ENCODE measurements around the gene LEFTY2.
A peak's percentile ranks its signal among the peaks of the same experiment; 100 is the strongest.
"Not testable (repeated sequence)": the region's sequence is repeated elsewhere in the genome, so short reads cannot be mapped to it uniquely, and the experiment has no call there.

Gene LEFTY2, protein sequence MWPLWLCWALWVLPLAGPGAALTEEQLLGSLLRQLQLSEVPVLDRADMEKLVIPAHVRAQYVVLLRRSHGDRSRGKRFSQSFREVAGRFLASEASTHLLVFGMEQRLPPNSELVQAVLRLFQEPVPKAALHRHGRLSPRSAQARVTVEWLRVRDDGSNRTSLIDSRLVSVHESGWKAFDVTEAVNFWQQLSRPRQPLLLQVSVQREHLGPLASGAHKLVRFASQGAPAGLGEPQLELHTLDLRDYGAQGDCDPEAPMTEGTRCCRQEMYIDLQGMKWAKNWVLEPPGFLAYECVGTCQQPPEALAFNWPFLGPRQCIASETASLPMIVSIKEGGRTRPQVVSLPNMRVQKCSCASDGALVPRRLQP

DNA sequence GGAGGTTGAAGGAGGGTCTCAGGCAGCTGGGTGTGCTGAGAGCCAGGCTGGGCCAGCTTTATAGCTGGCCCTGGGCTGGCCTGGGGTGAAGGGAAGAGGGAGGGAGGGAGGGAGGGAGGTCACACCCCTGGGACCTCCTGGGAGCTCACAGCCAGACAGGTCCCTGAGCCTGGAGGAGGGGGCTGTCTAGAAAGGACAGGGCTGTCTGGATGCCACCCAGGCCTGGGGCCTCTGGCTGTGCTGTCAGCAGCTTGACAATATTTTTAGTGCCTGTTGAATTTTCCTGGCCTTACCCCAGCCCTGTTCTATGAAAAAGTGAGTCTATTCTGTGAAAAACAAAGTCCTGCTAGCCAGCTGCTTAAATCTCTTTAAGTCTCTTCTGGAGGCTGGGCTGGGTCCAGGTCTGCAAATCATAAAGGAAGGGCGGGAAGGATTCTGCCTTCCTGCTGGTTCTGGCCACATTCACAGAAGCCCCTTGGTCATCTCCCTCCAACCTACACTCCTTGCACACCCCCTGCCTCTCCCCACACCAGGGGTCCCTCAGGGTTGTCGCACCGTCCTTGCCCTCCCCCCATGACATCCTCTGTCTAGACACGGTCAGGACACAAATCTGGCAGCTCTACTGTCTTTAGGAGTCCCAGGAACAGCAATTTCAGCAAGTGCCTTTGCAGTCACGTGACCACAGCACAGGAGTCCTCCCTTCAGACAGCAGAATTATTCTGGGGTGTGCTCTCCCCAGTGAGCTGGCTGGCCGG, at the start of gene LEFTY2:
Gene LEFTY2, minus strand, starts transcription at position 34 of the 755 bp plus-strand sequence. CDS start 80 bp downstream, outside the sequence.
- DNase-seq = no peak

DNA sequence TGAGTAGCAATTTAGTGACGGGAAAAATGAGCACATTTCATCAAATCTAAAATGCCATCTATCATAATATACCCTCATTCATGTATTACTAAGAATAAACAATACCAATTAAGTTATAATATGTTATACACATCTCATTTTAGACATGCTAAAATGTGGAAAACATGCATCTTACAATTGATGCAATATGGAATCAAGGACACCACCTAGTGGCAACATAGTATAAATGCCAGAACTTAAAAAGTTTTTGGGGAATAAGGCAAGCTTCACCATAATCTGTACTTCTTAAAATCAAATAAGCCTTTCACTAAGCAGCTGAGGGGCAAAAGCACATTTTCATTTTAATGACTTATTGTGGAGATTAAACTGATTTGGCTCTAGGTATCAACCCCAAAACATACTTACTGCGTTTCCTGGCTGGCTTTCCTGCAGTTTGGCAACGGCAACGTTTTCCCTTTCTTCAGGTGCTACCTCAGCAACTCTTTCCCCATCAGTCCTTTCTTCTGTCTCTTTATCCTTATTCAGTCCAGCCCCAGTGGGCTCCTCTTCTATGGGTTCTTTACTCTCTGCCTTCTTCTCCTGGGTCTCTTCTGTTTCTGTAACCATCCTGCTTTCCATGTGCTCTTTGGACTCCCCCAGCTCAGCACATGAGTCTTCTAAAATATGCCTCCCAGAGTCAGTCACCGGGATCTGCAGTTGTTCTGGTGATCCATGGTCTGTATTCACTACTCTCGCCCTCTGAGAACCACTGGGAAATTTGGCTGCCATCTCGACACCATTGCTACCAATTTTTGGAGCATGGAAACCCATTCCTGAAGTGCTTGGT, 46.7 kb upstream of the LEFTY2 start:
- peak; percentile 59 for DNase-seq

DNA sequence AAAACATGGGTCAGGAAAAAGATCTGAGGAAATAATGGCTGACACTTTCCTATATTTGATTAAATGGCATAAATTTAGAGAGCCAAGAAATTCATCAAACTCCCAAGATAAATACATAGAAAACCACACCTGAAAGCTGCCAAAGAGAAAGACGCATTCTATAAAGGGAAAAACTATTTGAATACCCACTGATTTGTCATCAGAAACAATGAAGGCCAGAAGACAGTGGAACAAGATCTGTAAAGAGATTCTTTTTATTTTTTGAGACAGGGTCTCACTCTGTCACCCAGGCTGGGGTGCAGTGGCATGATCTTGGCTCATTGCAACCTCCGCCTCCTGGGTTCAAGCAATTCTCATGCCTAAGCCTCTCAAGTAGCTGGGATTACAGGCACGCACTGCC, 40.7 kb upstream of the LEFTY2 start:
- DNase-seq = no peak

DNA sequence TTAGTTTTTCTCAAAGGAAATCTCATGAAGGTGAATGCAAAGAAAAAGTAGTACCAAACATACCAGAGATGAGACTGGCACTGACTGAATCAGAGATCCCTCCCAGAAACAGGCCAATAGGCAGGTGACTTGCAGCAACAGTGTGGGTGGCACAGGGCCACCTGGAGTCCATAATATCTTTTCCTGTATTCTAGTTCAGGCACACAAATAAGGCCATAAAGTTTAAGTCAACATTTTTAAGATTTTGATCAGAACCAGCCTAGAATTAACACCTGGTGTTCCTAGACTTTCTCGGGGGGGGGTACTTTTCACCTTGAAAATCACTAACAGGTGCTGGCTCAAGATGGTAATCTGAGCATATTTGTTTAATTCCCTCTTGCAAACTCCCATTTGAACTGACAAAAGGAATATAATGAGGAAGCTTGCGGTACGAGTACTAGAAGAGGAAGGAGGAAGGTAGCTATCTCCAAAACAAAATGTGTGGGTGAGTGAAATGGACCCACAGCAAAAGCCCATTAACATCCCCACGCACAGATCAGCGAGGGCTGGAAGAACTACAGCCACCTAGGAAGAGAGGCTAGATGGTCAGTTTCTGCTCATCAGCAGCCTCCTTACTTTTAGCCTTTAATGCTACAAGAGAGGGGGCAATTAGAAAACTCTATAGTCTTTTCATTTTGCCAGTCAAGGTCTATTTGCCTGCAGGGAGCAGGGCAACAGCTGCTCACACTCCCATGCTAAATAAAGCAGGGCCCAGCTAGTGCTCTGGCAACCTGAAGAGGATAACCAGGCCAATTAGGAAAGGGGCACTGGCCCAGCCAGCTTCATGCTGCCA, 39.2 kb upstream of the LEFTY2 start:
- no peak for DNase-seq

DNA sequence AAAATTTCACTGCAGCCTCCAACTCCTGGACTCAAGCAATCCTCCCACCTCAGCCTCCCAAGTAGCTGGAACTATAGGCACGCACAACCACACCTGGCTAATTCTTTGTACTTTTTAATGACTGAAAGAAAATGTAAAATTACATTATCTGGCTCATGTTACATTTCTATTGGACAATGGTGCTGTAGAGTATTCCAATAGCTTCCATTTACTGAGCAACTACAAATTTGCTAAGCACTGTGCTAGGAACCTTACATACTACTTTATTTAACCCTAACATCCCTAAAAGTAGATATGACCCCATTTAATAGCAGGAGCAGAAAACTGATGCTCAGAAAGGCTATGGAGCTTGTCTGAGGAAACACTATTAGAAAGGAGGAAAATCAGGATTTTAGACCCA, 38.4 kb upstream of the LEFTY2 start:
- DNase-seq = no peak

DNA sequence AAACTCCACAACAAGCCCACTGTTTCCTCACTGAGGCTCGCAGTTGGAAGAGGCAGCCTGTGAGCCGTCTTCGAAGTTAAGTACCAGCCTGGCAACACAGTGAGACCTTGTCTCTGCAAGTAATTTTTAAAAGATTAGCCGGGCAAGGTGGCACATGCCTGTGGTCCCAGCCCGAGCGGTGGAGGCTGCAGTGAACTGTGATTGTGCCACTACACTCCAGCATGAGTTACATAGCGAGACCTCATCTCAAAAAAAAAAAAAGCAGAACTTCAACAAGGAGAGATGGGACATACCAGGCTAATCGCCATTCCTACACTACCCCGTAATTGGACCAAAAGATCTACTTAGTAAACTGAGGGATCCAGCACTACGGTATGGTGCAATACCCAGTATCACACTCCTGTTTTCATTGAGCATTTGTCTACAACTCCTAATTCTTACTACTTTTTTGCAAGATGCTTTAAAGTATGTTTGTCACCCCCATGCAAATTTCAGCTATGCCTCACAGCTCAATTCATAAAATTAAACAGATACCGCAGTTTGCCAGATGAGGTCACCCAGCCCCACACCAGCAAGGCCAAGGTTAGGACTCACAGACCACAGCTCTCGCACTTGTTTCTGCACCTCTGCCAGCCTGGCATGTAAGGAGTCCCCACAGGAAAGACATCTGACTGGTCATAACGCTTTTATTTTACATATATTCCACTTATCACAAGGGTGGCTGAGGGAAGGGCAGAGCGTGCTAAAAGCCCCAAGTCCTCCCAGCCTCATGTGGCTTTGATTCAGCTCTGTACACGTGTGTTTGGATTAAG, 37.1 kb upstream of the LEFTY2 start:
- DNase-seq = peak; percentile 22

DNA sequence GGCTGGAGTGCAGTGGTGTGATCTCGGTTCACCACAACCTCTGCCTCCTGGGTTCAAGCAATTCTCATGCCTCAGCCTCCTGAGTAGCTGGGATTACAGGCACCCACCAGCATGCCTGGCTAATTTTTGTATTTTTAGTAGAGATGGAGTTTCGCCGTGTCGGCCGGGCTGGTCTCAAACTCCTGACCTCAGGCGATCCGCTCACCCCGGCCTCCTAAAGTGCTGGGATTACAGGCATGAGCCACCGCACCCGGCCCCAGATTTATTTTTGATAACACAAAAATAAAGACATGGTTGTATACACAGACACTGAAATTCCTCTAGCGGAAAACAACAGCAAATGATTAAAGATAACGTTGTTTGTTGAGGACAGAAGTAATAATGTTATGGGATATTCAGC, 34.1 kb upstream of the LEFTY2 start:
- not testable (repeated sequence) for DNase-seq

DNA sequence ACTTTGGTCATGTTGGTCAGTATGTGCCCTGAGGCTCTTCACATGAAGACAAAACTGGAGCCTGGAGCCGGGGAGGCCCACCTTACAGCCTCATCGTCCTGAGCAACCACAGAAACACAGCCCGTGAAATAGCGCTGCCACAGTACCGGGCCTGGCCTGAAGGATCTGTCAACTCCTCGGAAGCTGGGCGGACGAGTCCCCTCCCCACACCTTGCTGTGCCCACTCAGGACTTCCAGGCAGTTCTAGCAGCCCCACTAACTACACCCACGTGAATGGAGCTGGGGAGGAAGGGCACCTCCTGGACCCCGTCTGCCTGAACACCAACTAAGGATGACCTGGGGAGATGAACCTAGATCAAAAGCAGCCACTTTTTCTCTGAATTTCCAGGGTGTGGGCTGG, 33.4 kb upstream of the LEFTY2 start:
- no peak for DNase-seq

DNA sequence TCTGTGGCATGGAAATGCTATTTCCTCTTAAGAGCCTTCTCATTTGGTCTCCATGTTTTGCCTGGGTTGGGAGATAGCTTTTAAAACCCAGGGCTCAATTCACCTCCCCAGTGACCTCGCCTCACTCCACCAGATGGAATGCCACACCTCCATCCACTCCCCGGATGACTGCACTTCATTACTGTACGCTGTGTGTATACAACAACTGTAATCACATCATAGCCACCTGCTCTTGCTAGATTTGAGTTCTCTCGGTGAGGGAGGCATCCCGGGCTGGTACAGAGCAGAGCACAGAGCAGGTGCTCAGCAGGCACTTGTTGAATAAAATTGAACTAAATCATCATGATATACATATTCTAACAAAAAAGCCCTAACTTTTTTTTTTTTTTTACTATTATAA, 32.1 kb upstream of the LEFTY2 start:
- no peak for DNase-seq

DNA sequence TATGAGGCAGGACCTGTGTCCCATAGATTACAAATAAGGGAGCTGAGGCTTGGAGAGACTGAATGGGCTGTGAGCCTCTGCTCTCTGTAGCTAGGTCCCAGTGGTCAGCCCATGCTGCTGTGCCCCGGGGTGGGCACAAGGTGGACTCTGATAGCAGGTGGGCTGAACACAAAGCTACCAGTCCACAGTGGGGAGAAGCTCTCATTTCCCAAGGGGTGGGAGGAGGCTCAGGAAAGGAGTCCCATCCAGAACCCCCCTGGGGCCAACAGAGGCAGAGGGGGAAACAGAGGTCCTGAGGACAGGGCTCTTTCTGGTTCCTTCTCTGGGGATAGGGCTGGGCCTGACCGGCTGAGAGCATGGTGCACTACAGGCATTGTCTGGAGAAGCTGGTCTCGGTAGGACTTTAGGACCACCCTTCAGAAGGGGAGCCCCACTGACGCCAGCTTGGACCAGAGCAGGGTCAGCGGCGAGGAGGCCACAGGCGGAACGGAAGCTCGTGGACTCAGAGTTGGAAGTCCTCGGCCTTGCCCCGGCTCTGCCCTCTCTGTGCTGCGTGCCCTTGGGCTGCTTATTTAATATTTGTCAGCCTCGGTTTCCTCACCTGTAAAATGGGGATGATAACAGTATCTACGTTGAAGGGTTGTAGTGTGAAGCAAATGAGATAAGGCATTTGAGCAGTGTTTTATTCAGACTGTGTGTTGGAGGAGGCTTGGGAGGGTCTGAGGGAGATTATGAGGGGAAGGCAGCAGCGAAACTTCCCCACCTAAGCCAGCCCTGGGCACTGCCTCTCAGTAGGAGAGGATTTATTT, 31.5 kb upstream of the LEFTY2 start:
- DNase-seq = no peak

DNA sequence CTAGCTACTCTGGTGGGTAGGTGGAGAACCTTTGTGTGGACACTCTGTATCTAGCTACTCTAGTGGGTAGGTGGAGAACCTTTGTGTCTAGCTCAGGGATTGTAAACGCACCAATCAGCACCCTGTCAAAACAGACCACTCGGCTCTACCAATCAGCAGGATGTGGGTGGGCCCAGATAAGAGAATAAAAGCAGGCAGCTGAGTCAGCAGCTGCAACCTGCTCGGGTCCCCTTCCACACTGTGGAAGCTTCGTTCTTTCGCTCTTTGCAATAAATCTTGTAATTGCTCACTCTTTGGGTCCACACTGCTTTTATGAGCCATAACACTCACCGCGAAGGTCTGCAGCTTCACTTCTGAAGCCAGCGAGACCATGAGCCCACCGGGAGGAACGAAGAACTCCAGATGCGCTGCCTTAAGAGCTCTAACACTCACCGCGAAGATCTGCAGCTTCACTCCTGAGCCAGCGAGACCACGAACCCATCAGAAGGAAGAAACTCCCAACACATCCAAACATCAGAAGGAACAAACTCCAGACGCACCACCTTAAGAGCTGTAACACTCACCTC, 29.7 kb upstream of the LEFTY2 start:
- DNase-seq = not testable (repeated sequence)

DNA sequence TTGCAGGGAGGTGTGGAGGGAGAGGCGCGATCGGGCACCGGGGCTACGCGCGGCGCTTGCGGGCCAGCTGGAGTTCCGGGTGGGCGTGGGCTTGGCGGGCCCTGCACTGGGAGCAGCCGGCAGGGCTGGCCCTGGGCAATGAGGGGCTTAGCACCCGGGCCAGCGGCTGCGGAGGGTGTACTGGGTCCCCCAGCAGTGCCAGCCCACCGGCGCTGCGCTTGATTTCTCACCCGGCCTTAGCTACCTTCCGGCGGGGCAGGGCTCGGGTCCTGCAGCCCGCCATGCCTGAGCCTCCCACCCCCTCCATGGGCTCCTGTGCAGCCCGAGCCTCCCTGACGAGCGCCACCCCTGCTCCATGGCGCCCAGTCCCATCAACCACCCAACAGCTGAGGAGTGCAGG, 28.7 kb upstream of the LEFTY2 start:
- not testable (repeated sequence) for DNase-seq

DNA sequence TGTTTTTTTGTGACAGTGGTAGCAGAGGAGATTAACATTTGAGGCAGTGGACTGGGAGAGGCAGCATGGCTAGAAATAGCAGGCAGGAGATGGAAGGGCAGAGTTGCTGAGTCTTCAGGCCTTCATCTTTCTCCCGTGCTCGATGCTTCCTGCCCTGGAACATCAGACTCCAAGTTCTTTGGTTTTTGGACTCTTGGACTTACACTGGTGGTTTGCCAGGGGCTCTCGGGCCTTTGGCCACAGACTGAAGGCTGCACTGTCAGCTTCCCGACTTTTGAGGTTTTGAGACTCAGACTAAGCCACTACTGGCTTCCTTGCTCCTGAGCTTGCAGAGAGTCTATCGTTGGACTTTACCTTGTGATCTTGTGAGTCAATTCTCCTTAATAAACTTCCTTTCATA, 24.2 kb upstream of the LEFTY2 start:
- no peak for DNase-seq

DNA sequence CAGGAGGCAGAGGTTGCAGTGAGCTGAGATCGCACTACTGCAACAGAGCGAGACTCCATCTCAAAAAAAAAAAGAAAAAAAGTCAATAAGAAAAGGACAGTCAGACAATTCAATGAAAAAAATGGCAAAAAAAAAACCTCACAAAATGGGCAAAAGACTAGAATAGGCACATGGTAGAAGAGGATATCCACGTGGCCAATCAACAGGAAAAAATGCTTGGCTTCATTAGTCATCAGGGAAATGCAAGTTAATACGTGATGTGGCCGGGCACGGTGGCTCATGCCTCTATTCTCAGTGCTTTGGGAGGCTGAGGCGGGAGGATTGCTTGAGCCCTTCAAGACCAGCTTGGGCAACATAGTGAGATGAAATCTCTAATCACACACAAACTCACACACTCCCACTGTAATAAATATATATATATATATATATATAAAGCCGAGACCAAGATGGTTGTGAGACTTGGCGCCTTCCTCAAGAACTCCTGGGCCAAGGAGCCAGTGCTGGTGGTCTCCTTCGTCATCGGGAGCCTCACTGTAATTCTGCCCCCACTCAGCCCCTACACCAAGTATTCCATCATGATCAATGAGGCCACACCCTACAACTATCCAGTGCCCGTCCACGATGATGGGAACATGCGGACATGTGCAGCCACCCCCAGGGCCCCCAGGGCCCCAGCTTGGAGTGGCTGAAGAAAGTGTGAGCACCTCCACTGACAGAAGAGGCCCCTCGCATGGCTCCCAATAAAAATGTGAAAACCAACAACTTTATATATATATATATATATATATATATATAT, 22.9 kb upstream of the LEFTY2 start:
- no peak for DNase-seq

DNA sequence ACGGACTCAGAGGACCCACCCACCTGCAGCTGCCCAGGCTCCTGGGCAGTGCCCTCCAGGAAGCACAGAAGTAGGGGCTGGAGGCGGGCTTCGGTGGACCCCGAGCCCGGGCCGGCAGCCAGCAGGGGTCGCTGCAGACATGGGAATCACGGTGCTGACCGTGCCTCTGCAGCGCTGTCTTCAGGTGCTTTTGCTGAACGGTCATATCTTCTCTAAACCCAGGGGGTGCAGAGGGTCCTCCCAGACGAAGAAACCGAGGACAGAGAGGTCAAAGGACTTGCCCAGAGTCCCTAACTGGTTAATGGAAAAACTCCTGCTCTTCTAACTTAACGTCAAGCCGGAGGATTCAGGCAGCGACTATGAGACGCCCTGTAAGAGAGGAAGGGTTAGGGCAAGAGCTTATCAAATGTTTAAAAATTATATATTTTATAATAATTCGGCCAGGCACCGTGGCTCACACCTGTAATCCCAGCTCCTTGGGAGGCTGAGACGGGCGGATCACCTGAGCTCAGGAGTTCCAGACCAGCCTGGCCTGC, 21.5 kb upstream of the LEFTY2 start:
- peak; percentile 47 for DNase-seq

DNA sequence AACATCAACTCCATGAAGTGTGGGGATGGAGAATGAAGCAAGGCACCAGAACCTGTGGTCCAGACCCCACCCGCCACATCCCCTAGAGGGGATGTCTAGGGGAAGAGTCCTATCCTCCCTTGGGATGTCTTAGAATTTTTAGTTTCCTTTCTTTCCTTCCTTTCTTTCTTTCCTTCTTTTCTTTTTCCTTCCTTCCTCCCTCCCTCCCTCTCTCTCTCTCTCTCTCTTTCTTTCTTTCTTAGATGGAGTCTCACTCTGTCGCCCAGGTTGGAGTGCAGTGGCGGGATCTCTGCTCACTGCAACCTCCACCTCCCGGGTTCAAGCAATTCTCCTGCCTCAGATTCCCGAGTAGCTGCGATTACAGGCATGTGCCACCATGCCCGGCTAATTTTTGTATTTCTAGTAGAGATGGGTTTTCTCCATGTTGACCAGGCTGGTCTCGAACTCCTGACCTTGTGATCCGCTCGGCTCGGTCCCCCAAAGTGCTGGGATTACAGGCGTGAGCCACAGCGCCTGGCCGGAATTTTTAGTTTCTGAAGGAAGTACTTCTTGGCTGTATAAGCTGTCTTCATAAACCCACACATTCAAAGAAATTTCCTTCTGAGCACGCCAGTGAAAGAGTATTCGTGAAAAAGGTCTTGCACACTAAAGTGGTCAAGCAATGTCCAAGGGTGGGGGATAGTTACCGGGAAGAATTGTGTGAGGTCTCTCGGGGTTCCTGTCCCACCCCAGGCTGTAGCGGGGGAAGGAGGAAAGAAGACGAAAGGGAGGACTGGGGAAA, 20.8 kb upstream of the LEFTY2 start:
- DNase-seq = no peak

DNA sequence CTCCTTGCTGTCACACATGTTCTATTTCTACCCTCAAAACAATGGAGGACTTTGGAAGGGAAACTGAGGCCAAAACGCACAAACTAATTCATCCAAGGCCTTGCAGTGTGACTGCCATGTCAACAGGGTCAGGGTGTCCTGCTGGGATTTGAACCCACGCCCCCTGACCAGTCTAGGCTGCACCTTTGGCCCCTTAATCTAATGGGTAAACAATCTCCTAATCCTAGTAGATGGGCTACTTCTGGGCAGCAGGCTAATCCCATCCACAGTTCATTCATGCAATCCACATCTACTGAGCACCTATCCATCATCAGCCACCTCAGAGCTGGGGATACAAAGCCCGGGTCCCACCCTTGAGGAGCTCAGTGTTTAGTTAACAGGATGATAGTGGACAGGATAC, 17.0 kb upstream of the LEFTY2 start:
- no peak for DNase-seq

DNA sequence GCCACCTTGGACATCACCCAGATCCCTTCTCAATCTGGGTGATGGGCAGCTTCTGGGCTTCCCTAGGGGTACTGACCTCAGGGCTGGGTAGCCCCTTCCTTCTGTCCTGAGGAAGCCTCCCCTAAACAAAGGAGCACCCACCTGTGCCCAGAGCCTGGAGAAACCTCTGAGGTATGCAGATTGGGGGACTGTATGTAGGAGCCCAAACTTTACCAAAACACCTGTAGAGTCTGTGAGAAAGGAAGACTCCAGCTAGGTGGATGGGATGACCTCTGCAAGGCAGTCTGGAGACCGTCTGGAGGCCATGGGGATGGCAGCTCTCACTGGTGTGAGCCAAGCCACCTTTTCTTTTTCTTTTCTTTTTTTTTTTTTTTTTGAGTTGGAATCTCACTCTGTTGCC, 13.7 kb upstream of the LEFTY2 start:
- DNase-seq = no peak
